ENCODE results near the gene MRPS10.
"Not testable (repeated sequence)": the region's sequence is repeated elsewhere in the genome, so short reads cannot be mapped to it uniquely, and the experiment has no call there.

MRPS10 gene

GRCh38 chr6:42210551-42210950 lies 7.1 kb downstream of the MRPS10 start:
- DNase-seq (ENCODE audit: low read depth in 2 of 2), result no peak

GRCh38 chr6:42207559-42207958 lies 10.1 kb downstream of the MRPS10 start:
- not testable (repeated sequence) for DNase-seq (ENCODE audit: low read depth in 2 of 2)

GRCh38 chr6:42204768-42205282 lies 12.8 kb downstream of the MRPS10 start:
- DNase-seq (ENCODE audit: low read depth in 2 of 2), result no peak

- no peak for DNase-seq (ENCODE audit: low read depth in 2 of 2)
Measured at GRCh38 chr6:42203183-42203582, 14.5 kb downstream of the MRPS10 start.

- not testable (repeated sequence) for DNase-seq (ENCODE audit: low read depth in 2 of 2)
Measured at GRCh38 chr6:42202131-42202915, 15.3 kb downstream of the MRPS10 start.

GRCh38 chr6:42201382-42201781 lies 16.3 kb downstream of the MRPS10 start:
- DNase-seq (ENCODE audit: low read depth in 2 of 2), result no peak

- no peak for DNase-seq (ENCODE audit: low read depth in 2 of 2)
Measured at GRCh38 chr6:42200035-42200434, 17.6 kb downstream of the MRPS10 start.

- DNase-seq (ENCODE audit: low read depth in 2 of 2), result no peak
Measured at GRCh38 chr6:42199106-42199981, 18.3 kb downstream of the MRPS10 start.

- peak in 1 of 2 donors; percentile 5 for DNase-seq (ENCODE audit: low read depth in 2 of 2)
Measured at GRCh38 chr6:42197555-42198362, 19.9 kb downstream of the MRPS10 start.

GRCh38 chr6:42195415-42195814 lies 22.2 kb downstream of the MRPS10 start:
- no peak for DNase-seq (ENCODE audit: low read depth in 2 of 2)

- DNase-seq (ENCODE audit: low read depth in 2 of 2), result no peak
Measured at GRCh38 chr6:42194056-42194455, 23.6 kb downstream of the MRPS10 start.

GRCh38 chr6:42193491-42193894 lies 24.2 kb downstream of the MRPS10 start:
- no peak for DNase-seq (ENCODE audit: low read depth in 2 of 2)

GRCh38 chr6:42192385-42192784 lies 25.3 kb downstream of the MRPS10 start:
- DNase-seq (ENCODE audit: low read depth in 2 of 2), result not testable (repeated sequence)

- no peak for DNase-seq (ENCODE audit: low read depth in 2 of 2)
Measured at GRCh38 chr6:42190554-42191183, 27.0 kb downstream of the MRPS10 start.

- DNase-seq (ENCODE audit: low read depth in 2 of 2), result no peak
Measured at GRCh38 chr6:42188406-42188805, 29.3 kb downstream of the MRPS10 start.

- no peak for DNase-seq (ENCODE audit: low read depth in 2 of 2)
Measured at GRCh38 chr6:42185597-42185996, 32.1 kb downstream of the MRPS10 start.

GRCh38 chr6:42184475-42184874 lies 33.2 kb downstream of the MRPS10 start:
- no peak for DNase-seq (ENCODE audit: low read depth in 2 of 2)

- no peak for DNase-seq (ENCODE audit: low read depth in 2 of 2)
Measured at GRCh38 chr6:42182101-42182500, 35.6 kb downstream of the MRPS10 start.

- DNase-seq (ENCODE audit: low read depth in 2 of 2), result no peak
Measured at GRCh38 chr6:42179945-42180313, 37.7 kb downstream of the MRPS10 start.

GRCh38 chr6:42179261-42179944 lies 38.3 kb downstream of the MRPS10 start:
- no peak for DNase-seq (ENCODE audit: low read depth in 2 of 2)

All from stimulated activated CD8-positive, alpha-beta memory T cell treated with anti-CD3 and anti-CD28 coated beads, Interleukin-7, amount 100 ng/mL, for 4 hours (primary cell).